GM21447 (cell line): ENCODE measurements around the gene BRDT.
"Not testable (repeated sequence)": the region's sequence is repeated elsewhere in the genome, so short reads cannot be mapped to it uniquely, and the experiment has no call there.

ENCODE experiments used
- ATAC-seq: cut with Tn5 transposase; IDR thresholded peaks from one replicate; pipeline ENCODE4 v1.9.1; 2021; ENCODE audit not compliant: unreplicated experiment

The BRDT gene

DNA sequence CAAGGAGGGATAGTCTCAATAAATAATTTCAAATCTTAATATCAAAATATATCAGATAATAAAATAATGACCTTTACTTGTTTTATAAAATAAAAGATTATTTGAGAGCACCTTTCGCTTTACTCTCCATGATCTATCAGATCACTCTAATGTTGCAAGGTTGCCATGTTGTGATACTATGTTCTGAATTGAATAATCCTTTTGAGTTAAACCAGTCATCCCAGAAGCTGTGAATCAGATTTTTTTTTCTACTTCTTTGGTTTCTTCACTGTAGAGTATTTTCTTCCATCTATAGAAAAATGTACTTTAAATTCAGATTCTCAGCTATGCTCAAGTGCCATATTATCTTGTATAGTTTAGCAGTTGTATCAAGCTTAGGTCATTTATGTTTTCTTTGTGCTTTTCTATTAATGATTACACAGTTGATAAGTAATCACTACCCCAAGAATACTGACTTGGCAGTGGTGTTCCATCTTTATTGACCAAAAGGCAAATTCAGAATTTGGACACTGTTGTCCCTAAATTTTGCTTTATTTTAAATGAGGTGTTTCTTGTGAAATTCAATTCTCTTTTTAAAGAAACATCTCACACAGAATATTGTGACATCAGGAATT lies 32.9 kb downstream of the BRDT start:
- no peak for ATAC-seq

DNA sequence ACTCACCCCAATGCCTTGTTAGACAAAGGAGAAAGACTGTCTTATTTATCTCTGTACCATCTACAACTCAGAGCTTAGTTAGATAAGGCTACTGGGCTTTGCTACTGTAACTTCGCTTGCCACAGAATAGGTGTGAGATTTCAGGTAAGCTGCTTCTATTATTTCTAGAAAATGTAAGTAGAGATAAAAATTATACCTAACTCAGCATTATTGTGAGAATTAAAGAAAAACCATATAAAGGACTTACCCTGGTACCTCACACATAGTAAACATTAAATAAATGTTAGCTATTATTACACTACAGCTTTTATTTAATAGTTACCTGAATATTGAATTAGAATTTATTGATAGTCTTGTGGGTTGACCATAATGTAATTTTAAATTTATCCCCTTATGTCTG lies 44.1 kb downstream of the BRDT start:
- ATAC-seq, result no peak

DNA sequence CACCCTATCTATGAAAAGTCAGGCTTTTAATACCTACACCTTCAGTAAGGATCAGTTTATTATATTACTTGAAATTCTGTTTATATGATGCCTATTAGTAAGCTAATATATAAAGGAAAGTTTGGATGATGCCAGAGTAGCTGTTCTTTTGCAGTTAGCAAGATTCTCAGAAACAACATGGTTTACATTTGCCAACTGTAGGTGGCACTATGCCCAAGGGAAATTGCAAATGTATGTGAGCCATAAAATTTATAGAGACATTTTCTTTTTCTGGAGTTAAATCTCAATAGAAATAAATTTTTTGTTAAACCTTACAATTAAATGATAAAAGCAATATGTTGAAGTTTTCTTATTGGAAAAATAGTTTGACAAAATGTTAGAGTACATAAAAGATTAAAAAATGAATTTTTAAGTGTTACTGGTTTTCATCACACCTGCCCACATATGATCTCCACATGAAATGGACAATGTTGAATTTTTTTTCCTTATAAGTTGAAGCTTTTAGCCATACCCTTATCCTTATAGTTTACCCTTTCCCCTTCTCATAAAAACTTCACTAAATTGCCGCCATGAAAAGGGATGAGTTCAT lies 48.5 kb downstream of the BRDT start:
- no peak for ATAC-seq

DNA sequence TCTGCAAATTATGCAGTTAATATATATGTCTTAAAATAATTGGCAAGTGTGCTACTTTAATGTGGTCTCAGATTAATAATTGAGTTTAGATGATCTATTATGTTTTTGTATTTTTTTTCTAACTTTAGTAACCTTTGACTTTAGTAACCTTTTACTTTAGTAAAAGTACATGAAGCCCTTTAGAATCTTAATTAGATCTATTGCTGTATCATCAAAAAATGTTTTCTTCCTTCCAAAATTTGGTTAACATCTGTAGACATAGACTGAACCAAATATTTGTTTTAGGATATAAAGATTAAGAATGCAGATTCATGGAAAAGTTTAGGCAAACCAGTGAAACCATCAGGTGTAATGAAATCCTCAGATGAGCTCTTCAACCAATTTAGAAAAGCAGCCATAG lies 54.9 kb downstream of the BRDT start:
- no peak for ATAC-seq

DNA sequence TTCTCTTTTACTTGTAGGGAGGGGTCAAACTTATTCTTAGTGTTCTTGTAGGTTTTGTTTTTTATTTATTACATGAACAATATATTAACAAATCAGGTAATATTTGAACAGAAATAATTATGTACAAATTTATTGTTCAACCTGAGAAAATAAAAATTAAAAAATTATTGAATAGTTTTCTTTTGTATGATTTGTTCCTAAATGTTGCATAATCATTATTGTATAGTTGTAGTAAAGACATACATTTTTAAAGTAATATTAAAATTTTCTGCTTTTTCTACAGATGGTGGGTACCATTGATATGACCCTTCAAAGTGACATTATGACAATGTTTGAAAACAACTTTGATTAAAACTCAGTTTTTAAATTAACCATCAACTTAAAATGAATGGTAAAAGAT lies 64.7 kb downstream of the BRDT start:
- no peak for ATAC-seq

DNA sequence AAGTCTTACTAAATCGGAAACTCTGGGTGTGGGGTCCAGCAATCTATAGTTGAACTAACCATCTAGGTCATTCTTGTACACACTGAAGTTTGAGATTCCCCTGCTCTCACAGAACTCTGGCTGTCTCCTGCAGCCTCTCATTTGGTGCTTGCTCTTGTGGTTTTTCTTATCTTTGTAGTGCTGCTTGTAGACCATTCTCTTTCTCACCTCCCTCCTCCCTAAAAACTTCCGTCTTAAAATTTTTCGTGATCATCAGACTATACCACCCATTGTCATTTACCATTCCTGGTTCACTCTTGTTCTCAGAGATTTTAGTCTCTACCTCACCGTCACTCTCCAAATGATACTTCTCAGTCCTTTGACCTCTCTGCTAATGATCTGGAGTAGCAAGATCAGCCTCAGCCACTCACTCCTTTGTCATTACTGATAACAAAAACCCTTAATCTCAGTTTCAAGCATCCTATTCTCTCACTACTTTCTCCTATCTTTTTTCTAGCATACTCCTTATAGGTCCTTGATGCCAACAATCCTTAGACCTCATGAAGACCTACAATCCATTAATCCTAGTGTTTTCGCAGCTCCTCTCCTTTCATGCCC lies 67.6 kb downstream of the BRDT start:
- ATAC-seq, result no peak

DNA sequence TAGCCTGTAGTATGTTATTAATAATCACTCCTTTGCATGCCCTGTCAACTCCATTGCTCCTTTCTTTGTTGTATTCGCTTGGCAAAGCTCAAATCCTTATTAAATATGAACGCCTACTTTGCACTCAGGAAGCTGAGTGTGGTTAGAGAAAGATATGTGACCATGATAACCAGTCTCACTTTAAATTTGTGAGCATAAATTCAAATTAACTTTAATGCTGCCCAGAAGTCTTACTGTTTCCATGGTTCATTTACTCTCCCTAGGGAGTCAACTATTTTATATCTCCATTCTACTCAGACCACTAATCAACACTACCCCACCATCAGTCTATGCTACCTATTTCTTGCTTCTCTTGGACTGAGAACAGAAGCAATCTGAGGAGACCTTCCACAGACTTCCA lies 68.5 kb downstream of the BRDT start:
- no peak for ATAC-seq

DNA sequence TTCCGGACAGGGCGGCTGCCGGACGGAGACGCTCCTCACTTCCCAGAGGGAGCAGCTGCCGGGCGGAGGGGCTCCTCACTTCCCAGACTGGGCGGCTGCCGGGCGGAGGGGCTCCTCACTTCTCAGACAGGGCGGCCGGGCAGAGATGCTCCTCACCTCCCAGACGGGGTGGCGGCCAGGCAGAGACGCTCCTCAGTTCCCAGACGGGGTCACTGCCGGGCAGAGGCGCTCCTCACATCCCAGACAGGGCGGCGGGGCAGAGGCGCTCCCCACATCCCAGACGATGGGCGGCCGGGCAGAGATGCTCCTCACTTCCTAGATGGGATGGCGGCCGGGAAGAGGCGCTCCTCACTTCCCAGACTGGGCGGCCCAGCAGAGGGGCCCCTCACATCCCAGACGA lies 76.8 kb downstream of the BRDT start:
- not testable (repeated sequence) for ATAC-seq

DNA sequence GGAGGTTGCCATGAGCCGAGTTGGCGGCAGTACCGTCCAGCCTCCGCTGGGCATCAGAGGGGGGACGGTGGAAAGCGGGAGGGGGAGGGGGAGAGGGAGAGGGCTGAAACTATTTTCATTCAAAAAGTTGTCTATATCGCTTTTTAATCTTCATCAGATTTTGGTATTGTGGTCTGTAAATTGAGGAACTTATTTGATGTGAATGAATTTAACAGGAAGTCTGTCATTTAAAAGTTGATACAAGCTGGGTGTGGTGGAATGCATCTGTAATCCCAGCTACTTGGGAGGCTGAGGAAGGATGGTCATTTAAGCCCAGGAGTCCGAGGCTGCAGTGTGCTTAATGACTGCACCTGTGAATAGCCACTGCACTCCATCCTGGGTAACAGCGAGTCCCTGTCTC lies 77.6 kb downstream of the BRDT start:
- ATAC-seq, result no peak

DNA sequence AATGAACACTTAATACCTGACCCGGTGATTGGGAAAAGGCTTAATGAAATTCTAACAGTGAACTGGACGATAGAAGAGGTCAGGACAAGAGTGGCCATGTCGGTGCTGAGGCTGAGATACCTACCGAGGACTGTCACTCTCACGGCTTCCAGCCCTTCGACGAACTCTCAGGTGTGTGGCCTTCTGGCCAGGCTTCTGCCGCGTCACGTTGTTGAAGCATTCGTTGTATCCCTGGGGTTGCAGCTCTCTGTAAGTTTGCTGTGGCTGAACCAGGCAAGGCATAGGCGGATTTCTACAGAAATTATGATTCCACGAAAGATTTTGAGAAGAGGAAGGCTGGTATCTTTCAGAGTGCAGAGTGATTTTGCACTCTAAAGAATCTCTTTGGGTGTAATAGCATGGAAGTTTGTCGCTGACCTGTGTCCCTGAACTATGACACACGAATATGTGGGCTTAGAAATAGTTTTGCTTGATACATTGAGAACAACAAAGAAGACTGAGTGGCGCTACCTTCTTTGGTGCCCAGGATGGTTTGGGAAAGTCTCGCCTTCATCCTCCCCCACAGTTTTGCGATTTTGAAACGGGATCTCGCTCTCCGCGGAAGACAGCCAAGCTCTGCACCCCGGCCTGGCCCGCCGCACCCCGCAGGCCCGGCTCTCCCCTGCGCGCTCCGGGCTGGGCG lies 80.2 kb downstream of the BRDT start:
- no peak for ATAC-seq

DNA sequence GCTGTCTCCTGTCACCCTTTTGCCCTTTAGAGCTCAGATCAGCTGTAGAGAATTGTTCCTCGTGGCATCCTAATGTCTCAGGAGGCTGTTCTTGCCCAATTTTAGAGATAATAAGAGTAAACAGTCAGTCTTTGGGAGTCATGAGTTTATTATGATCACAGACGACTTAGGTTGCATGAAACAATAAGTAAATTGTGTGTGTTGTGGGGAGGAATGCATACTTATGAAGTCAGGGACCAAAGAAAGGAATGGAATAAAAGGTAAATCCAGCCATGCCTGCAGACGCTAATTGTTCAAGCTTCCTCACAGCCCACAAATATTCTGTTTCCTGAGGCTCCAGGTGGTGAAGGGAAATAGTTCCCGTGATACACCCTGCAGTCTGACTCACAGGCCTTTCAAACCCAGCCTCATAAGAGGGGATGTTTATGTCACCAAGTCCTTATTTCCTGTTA lies 81.5 kb downstream of the BRDT start:
- no peak for ATAC-seq

DNA sequence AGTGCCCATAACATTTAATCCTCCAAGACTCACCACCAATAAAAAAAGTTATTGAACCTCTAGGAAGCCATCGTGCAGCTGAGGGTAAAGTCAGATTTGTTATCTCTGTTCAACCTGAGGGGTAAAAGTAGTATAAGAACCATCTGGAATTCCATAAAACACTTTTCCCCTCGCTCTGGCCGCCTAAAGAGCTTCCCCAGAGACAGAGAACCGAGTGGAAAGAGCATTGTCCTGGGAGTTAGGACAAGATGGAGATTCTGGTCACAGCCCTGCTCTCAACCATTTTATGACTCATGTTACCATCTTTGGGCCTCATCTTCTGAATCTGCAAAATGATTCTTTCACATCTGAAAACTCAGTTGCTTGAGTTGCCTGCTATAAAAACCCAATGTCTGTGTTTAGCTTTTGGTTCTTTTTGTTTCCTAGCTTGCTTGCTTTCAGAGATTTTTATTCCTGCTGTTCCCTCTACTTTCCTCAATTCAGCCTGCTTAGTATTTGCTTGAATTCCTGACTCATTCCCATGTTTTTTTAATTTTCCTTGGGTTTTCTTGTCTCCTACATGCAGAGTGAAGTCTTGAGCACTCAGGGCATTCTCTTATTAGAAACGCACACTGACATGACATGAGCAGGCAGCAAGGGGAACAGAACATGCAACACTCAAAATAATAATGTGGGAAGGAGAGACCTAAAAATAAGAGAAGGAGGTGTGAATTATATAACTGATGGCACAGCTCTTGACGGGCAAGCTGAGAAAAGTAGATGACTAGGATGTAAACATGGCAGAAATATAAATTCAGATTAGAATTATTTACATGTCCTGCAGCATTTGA lies 82.3 kb downstream of the BRDT start:
- no peak for ATAC-seq

DNA sequence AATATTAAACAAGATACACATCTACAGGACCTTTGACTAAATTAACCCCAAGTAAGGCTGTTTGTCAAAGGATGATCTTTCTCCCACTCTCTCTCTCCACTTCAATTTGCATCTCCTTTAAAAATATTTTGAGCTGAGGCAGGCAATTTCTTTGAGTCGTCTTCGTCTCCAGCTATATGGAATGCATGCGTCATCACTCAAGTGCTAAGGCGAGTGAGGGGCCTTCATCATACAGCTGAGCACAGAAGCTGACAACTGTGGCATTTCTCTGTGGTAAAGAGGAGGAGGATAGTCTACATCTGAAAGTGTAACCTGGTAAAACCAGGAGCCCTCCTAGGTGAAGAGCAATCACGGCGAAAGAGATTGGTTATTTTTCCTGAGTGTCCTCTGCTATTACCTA lies 88.2 kb downstream of the BRDT start:
- ATAC-seq, result no peak

DNA sequence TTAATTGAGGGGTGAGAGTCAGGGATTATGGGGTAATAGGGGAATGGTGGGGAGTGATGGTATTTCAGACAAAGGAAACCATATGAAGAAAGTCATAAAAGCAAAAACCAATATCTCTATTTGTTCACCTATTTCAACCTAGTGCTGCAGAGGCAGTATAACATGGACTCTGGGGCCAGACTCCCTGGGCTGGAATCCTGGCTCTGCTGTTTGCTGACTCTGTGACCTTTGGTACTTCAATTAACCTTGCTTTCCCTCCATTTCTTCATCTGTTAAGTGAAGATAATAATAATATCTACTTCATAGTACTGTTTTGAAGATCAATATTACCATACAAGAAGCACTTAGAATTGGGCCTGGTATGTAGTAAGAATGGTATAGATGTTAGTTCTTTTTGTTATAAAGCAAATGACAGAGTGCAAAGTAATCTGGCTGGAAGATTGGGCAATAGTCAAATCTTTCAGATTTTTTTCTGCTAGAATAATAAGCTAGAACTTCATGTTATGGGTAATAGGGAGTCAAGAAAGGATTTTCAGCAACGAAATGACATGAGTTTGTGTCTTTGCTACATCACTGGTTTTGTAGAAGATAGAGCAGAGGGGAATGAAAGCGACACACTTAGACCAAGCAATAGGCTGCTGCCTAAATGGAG lies 89.6 kb downstream of the BRDT start:
- no peak for ATAC-seq

DNA sequence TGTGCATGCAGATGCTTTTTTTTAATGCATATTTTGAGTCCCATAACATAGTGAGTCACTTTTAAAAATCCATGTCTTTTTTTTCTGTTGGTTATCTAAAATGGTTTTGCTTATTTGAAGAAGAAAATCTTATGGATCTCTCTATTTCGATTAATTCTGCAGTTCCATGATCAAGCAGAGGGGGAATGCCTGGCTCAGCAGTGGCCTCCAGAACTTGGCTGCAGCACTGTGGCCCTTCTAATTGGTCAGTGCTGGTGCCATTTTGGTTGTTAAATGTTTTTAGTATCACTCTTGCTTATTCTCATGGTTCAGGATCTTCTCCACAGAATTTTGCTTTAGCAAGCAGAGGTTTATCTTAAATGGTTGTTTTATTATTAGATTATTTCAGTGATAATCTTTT lies 91.8 kb downstream of the BRDT start:
- ATAC-seq, result no peak

DNA sequence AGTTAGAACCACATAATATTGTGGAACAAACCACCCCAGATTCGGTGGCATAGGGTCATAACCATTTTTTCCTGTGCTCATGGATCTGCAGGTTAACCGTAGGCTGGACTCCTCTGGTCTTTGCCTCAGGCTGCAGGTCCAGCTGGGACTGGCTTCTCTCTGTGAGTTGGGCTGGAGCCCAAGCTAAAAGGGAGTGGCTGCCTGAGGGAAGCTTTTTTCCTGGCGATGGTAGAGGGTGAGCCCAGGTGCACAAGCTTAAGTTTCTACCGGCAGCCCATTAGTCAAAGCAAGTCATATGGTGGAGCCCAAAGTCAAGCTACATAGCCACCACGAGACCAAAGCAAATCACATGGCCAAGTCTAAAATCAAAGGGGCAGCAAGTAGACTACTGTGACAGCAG lies 94.4 kb downstream of the BRDT start:
- no peak for ATAC-seq

DNA sequence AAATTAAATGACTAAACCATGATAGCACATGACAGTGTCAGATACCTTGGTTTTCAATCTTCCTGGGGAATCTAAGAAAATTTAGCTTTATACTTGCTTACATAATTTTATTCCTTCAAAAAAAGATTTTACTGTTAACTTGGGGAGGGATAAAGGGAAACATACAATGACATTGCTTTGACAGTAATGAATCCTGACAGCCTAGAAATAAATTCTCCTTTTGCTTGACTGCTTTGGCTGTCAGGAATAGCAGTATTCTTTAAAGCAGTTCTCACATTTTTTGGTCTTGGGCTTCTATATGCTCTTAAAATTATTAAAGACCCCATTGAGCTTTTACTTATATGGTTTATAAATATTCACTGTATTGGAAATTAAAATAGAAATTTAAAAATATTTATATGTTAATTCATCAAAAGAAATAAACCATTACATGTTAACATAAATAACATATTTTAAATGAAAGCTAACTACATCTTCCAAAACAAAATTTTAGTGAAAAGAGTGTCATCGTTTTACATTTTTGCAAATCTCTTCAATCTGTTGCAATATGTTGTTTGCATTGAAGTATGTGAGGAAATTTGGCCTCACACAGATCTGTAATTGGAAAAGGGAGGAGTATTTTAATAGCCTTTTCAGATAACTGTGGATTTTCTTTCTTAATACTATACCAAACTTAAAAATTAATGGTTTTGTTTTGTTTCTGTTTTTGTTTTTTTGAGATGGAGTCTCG lies 96.7 kb downstream of the BRDT start:
- no peak for ATAC-seq

DNA sequence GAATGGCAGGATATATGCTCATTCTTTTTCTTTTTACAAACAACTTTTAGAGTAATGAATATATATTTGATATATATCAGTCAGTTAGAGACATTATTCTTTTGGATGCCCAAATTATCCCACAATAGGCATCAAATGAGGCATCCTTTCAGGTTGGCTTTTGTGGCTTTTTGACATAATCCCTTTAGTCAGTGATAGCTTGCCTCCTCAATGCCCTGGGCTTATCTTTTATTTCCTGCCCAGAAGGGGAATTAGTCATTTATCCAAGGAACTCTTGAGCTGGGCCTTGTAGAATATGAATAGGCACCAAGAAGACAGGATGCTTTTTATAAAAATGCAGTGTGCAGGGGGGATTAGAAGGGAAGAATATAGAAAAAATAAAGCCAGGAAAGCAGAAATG lies 102.7 kb downstream of the BRDT start:
- no peak for ATAC-seq
